Stimulated activated effector memory CD8-positive, alpha-beta T cell treated with anti-CD3 and anti-CD28 coated beads, Interleukin-12 subunit alpha, Interleukin-12 subunit beta, amount 100 ng/mL, for 72 hours (primary cell): ENCODE data around the gene ABCA5.

Source experiments
- ATAC-seq: fragments of 150-1000 bp; cut with Tn5 transposase; 2 replicates; pipeline ENCODE4 v1.10.0; 2021
- DNase-seq, 2 donors: peaks; one replicate each; pipeline ENCODE4 v3.0.0; 2021 to 2022; ENCODE audit warnings: low spot score in 2 of 2
- H3K27ac Mint-ChIP-seq: one replicate; pipeline ENCODE4 v1.8.0; 2022; ENCODE audit warnings: mild to moderate bottlenecking, mixed read lengths
- H3K36me3 Mint-ChIP-seq: one replicate; pipeline ENCODE4 v1.8.0; 2022; ENCODE audit warnings: mild to moderate bottlenecking, mixed read lengths
- H3K4me1 Mint-ChIP-seq: one replicate; pipeline ENCODE4 v1.8.0; 2022; ENCODE audit warnings: mixed read lengths
- H3K4me3 Mint-ChIP-seq: one replicate; pipeline ENCODE4 v1.8.0; 2022; ENCODE audit warnings: mild to moderate bottlenecking, mixed read lengths
- H3K9me3 Mint-ChIP-seq: one replicate; pipeline ENCODE4 v1.8.0; 2022; ENCODE audit warnings: mixed read lengths

Gene ABCA5, protein sequence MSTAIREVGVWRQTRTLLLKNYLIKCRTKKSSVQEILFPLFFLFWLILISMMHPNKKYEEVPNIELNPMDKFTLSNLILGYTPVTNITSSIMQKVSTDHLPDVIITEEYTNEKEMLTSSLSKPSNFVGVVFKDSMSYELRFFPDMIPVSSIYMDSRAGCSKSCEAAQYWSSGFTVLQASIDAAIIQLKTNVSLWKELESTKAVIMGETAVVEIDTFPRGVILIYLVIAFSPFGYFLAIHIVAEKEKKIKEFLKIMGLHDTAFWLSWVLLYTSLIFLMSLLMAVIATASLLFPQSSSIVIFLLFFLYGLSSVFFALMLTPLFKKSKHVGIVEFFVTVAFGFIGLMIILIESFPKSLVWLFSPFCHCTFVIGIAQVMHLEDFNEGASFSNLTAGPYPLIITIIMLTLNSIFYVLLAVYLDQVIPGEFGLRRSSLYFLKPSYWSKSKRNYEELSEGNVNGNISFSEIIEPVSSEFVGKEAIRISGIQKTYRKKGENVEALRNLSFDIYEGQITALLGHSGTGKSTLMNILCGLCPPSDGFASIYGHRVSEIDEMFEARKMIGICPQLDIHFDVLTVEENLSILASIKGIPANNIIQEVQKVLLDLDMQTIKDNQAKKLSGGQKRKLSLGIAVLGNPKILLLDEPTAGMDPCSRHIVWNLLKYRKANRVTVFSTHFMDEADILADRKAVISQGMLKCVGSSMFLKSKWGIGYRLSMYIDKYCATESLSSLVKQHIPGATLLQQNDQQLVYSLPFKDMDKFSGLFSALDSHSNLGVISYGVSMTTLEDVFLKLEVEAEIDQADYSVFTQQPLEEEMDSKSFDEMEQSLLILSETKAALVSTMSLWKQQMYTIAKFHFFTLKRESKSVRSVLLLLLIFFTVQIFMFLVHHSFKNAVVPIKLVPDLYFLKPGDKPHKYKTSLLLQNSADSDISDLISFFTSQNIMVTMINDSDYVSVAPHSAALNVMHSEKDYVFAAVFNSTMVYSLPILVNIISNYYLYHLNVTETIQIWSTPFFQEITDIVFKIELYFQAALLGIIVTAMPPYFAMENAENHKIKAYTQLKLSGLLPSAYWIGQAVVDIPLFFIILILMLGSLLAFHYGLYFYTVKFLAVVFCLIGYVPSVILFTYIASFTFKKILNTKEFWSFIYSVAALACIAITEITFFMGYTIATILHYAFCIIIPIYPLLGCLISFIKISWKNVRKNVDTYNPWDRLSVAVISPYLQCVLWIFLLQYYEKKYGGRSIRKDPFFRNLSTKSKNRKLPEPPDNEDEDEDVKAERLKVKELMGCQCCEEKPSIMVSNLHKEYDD (N-terminal part only)

DNA sequence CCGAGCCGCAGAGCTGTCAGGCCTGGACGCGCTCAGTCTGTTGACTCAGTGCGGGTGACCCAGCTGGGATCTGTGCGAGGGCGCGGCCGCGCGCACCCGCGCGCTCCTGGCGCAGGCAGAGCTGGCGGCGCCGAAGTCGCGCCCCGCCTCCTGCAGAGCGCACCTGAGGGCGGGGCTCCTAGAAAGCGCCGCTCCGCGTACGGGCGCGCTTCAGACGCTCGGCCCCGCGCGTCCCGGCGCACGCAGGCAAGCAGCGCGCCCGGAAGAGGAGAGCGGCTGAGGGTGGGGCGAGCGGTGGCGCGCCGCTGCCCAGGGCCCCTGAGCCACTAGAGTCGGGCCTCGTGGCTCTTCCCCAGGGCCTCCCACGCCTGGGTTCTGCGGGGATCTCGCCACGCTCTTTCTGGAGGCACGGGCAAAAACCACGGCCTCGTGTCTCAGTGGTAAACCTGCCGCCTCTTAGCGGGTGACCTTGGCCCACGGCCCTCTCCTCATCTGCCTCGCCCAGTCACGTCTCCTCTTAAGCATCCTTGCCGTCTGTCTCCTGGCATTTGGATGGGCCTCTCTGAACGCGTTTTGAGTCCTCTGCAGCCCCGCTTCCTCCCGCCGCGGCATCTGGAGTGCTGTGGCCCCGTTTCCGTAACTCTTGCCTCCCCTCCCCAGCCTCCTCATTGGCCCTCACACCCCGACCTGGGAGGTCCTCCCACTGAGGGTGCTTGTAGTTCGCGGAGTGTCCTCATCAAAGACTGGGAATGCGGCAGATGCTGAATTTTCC lies at the start of gene ABCA5:
ABCA5 (minus strand) TSS at position 74 of the 772 bp plus-strand sequence. CDS start 12,718 bp downstream, outside the sequence.
- Mint-ChIP-seq H3K4me3 (peak within 1 kb of the TSS; percentile 94), H3K4me1 (peaks cover 41% of the 10 kb centered on the region), H3K36me3 (no peaks in the 10 kb centered on the region), H3K9me3 (no peaks in the 10 kb centered on the region), H3K27ac (peak within 1 kb of the TSS; percentile 98)
- ATAC-seq (peak; percentile 97), DNase-seq (peak; percentile 78 to 90)

DNA sequence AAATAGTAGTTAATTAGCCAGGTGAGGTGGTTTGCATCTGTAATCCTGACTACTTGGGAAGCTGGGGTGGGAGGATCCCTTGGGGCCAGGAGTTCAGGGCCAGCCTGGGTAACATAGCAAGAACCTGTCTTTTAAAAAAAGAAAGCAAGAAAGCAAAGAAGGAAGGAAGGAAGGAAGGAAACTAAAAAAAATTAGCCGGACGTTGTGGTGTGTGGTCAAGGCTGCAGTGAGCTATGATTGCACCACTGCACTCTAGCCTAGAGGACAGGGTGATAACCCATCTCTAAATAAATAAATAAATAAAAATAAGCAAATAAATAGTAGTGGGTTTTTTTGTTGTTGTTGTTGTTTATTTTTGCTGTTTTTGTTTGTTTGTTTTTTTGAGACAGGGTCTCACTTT lies 48.3 kb upstream of the ABCA5 start:
- no peak for DNase-seq
- ATAC-seq, result no peak
- Mint-ChIP-seq H3K9me3 (no peaks in the 10 kb centered on the region), H3K27ac (no peak overlapping the region), H3K4me1 (peaks cover 11% of the 10 kb centered on the region), H3K36me3 (peaks cover 4% of the 10 kb centered on the region), H3K4me3 (no peak overlapping the region)

DNA sequence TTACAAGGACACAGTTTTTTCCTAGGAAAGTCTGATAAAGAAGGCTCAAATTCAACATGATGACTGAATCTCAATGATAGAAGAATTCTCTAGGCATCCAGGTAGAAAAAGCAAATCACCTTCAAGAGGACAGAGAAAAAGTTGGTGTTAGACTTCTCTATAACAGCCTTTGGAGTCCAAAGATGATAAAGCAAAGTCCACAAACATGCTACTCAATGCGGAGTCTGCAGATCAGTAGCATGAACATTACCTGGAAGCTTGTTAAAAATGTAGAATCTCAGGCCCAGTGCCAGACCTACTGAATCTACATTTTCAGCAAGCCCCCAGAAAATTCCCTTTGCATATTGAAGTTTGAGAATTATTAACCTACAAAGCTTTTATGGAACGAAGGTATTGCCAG lies 46.1 kb upstream of the ABCA5 start:
- no peak for ATAC-seq
- H3K27ac Mint-ChIP-seq, result no peak overlapping the region
- no peaks in the 10 kb centered on the region for H3K9me3 Mint-ChIP-seq

DNA sequence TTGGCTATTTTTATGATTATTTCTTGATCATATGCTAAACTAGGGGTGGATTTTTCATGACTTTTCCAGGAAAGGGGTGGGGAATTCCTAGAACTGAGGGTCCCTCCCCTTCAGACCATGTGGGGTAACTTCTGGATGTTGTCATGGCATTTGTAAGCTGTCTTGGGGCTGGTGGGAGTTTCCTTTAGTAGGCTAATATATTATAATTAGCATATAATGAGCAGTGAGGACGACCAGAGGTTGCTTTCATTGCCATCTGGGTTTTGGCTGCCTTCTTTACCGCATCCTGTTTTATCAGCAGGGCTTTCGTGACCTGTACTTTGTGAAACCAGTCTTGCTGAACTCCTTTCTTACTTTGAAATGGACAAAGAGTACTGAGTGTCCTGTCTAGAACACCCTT lies 40.4 kb upstream of the ABCA5 start:
- H3K9me3 Mint-ChIP-seq, result no peaks in the 10 kb centered on the region
- peaks cover 8% of the 10 kb centered on the region for H3K36me3 Mint-ChIP-seq
- peak; percentile 65 for ATAC-seq
- no peak for DNase-seq
- no peak overlapping the region for H3K27ac Mint-ChIP-seq
- no peak overlapping the region for H3K4me3 Mint-ChIP-seq
- peaks cover 6% of the 10 kb centered on the region for H3K4me1 Mint-ChIP-seq

More for the DNA sequence above, 46.1 kb upstream of the ABCA5 start:
- Mint-ChIP-seq H3K4me1 (peaks cover 16% of the 10 kb centered on the region), H3K4me3 (no peak overlapping the region), H3K36me3 (peaks cover 4% of the 10 kb centered on the region)
- DNase-seq, result no peak

DNA sequence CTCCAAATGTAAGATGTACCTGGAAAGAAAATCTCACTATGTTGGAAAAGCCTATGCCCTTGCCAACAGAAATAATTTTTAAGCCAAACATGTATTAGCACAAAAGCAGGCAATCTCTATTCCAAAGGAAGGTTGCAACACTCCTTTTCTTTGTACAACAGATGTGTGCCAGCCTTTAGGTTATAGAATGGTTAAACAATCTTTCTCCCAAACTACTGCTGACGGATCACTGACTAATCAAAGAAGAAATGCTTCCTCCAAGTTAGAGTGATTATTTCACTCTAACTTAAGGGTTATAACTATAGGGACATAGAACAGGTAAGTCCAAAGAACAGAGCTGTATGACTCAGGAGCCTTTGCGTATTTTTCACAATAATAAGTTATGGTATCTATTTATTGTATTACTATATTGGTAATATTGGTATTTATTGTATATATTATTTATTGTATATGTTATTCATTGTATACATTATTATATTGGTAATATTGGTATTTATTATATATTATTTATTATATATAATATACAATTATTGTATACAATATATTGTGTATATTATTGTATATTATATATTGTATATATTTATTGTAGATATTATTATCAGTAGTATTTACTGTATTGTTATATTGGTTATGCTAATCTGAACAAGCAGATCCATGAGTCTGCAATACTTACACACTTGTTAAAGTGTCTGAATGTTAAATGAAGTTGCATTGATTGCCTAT lies 36.7 kb upstream of the ABCA5 start:
- no peak for ATAC-seq
- H3K9me3 Mint-ChIP-seq, result no peaks in the 10 kb centered on the region
- H3K4me3 Mint-ChIP-seq, result no peak overlapping the region
- peaks cover 14% of the 10 kb centered on the region for H3K4me1 Mint-ChIP-seq
- no peak for DNase-seq
- no peak overlapping the region for H3K27ac Mint-ChIP-seq
- peaks cover 8% of the 10 kb centered on the region for H3K36me3 Mint-ChIP-seq

DNA sequence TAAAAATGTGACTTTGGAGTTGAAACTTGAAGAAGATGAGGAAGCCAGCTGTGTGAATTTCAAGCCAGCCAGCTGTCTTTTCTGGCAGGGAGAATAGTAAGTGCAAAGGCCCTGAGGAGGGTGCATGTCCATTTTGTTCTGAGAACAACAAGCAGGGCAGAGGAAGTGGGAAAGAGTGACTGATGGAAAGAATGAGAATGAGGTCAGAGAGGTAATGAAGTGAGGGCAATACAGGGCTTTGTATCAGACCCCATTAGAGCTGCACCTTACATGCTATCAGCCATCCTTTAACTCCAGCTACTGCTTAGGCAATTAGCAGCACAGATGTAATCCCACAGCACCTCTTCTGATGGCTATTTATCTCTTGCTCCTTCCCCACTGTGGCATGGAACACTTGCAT lies 34.2 kb upstream of the ABCA5 start:
- Mint-ChIP-seq H3K27ac (peak overlapping the region; percentile 54), H3K4me1 (peaks cover 9% of the 10 kb centered on the region), H3K9me3 (no peaks in the 10 kb centered on the region), H3K36me3 (no peaks in the 10 kb centered on the region), H3K4me3 (no peak overlapping the region)
- ATAC-seq, result peak; percentile 39
- DNase-seq, result no peak

DNA sequence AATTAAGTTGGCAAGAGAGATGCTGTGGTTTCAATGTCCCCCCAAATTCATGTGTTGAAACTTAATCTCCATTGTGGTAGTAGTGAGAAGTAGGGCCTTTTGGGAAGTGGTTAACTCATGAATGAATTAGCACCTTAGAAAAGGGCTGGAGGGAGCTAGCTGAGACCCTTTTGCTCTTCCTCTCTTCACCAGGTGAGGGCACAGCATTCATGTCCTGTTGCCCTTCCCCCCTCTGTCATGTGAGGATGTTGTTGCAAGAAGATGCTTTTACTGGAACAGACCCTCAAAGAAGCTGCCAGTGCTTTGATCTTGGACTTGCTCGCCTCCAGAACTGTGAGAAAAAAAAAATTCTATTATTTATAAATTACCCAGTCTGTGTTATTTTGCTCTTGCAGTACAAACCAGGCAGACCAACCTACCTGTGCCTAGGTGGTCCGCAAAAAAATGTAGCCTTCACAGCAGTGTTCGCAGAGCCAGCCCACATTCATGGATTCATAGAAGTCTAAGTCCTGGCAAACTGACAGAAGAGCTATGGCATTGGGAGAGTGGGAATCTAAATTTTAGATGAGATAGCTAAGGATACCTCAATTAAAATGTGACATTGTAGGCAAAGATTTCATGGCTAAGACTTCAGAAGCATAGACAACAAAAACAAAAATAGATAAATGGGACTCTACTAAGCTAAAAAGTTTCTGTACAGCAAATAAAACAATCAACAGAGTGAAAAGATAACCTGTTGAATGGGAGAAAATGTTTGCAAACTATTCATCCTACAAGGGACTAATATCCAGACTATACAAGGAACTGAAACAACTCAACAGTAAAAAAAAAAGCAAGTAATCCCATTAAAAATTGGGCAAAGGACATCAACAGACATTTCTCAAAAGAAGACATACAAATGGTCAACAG lies 32.0 kb upstream of the ABCA5 start:
- DNase-seq, result no peak
- no peak for ATAC-seq
- peaks cover 9% of the 10 kb centered on the region for H3K4me1 Mint-ChIP-seq
- H3K36me3 Mint-ChIP-seq, result no peaks in the 10 kb centered on the region
- no peak overlapping the region for H3K4me3 Mint-ChIP-seq
- H3K9me3 Mint-ChIP-seq, result no peaks in the 10 kb centered on the region
- H3K27ac Mint-ChIP-seq, result no peak overlapping the region

DNA sequence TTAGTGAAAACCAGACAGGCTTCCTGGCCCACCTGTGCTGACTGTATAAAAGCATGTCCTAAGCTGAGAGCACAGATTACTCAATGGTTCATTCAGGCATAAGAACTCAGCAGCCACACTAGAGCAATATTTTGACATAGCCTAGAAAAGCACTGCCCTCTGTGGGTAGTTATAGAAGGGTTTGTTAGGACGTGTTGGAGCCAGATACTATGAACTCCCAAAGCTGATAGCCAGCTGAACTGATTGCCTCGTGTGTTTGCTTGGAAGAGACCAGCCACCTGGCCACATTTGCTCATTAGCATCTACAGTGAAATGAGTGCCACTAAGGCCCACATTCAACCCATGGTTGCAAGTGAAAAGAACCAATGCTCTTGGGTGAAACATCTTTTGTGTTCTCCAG lies 30.8 kb upstream of the ABCA5 start:
- no peaks in the 10 kb centered on the region for H3K9me3 Mint-ChIP-seq

DNA sequence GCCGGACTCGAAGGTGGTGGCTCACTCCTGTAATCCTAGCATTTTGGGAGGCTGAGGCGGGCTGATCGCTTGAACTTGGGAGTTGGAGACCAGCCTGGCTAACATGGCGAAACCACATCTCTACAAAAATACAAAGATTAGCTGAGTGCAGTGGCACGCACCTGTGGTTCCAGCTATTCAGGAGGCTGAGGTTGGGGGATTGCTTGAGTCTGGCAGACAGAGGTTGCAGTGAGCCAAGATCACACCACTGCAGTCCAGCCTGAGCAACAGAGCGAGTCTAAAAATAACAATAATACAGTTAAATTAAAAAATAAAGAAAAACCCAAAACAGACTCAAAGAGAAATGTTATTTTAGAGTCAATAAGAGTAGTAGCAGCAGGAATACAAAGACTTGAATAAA lies 29.7 kb upstream of the ABCA5 start:
- no peaks in the 10 kb centered on the region for H3K9me3 Mint-ChIP-seq
- ATAC-seq, result no peak
- DNase-seq, result no peak
- H3K4me1 Mint-ChIP-seq, result peaks cover 4% of the 10 kb centered on the region
- H3K4me3 Mint-ChIP-seq, result no peak overlapping the region
- H3K36me3 Mint-ChIP-seq, result no peaks in the 10 kb centered on the region
- H3K27ac Mint-ChIP-seq, result no peak overlapping the region

More for the DNA sequence above, 30.8 kb upstream of the ABCA5 start:
- Mint-ChIP-seq H3K4me3 (no peak overlapping the region), H3K36me3 (no peaks in the 10 kb centered on the region), H3K27ac (no peak overlapping the region), H3K4me1 (peaks cover 9% of the 10 kb centered on the region)
- ATAC-seq, result no peak
- DNase-seq, result no peak

DNA sequence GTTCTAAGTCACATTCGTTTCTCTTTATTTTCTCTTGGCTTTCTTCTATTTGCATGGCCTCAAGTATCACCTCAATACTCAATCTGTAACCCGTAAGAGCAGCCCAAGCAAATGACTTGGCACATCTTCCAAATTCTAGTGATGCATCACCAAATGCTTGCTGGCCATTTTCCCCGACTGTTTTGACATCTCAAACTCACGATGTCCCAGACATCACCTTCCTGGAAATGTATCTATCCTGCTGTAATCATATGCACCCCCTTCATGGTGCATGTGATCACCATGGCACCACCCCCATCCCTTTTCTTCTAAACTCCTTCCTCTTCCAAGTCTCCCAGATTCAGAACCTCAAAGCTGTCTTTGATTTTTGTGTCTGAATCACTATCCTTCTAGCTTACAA lies 24.0 kb upstream of the ABCA5 start:
- H3K9me3 Mint-ChIP-seq, result no peaks in the 10 kb centered on the region
- DNase-seq (no peak), ATAC-seq (no peak)
- H3K4me1 Mint-ChIP-seq, result no peaks in the 10 kb centered on the region
- H3K36me3 Mint-ChIP-seq, result no peaks in the 10 kb centered on the region
- no peak overlapping the region for H3K4me3 Mint-ChIP-seq
- no peak overlapping the region for H3K27ac Mint-ChIP-seq

DNA sequence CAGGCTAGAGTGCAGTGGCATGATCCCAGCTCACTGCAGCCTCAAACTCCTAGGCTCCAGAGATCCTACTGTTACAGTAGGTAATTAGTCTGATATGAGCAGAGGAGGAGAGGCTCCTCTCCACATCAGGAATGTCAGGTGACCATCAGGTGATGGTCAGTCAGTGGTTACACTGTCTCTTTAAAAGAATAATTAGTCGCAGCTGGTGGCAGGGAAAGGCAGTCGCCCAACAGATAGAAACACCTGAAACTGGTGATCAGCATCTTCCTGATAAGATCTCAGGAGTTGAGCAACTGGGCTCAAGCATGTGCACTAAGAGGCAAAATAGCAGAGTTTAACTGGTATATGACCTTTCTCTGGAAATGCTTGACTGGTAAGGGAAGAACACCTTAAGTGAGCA lies 21.5 kb upstream of the ABCA5 start:
- H3K4me3 Mint-ChIP-seq, result no peak overlapping the region
- no peaks in the 10 kb centered on the region for H3K36me3 Mint-ChIP-seq
- ATAC-seq (no peak), DNase-seq (no peak)
- no peaks in the 10 kb centered on the region for H3K4me1 Mint-ChIP-seq
- H3K9me3 Mint-ChIP-seq, result no peaks in the 10 kb centered on the region
- no peak overlapping the region for H3K27ac Mint-ChIP-seq

DNA sequence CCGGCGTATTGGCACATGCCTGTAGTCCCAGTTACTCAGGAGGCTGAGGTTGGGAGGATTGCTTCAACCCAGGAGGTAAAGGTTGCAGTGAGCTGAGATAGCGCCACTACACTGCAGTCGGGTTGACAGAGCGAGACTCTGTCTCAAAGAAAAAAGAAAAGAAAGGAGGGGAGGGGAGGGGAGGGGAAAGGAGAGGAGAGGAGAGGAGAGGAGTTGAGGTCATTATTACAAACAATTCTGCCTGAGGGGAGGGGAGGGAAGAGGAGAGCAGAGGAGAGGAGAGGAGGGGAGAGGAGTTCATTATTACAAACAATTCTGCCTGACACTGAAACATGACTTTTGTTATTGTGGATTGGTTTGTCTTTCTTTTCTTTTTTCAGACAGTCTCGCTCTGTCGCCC lies 19.8 kb upstream of the ABCA5 start:
- Mint-ChIP-seq H3K9me3 (no peaks in the 10 kb centered on the region), H3K4me3 (no peak overlapping the region)

DNA sequence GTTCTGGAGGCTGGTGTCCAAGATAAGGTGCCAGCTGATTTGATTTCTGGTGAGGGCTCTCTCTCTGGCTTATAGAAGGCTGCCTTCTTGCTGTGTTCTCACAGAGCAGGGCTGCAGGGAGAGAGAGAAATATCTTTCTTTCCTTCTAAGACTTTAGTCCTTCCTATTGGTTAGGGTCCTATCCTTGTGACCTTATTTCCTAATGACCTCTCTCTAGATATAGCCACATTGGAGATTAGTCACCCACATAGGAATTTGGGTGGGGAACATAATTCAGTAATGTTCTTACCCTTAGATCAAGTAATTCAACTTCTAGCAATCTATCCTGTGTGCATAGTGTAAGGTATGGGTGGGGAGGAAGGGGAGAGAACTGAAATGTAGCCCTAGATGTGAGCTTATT lies 18.0 kb upstream of the ABCA5 start:
- Mint-ChIP-seq H3K9me3 (no peaks in the 10 kb centered on the region), H3K36me3 (no peaks in the 10 kb centered on the region), H3K4me1 (no peaks in the 10 kb centered on the region), H3K4me3 (no peak overlapping the region), H3K27ac (no peak overlapping the region)
- ATAC-seq (no peak), DNase-seq (no peak)

More for the DNA sequence above, 19.8 kb upstream of the ABCA5 start:
- ATAC-seq (no peak), DNase-seq (no peak)
- no peaks in the 10 kb centered on the region for H3K36me3 Mint-ChIP-seq
- H3K4me1 Mint-ChIP-seq, result no peaks in the 10 kb centered on the region
- no peak overlapping the region for H3K27ac Mint-ChIP-seq
